Tibial nerve (tissue), 4 donors: ENCODE results near the gene CNTNAP5. TPM values are rescaled to one million over a fixed set of nuclear protein-coding genes. Genes with fewer than 3 reads are reported as not detected.

ENCODE experiments used
- DNase-seq, 2 donors: peaks; one replicate each; pipeline ENCODE4 v3.0.0-alpha.2; 2019; ENCODE audit warnings: low spot score in 2 of 2
- H3K27ac ChIP-seq, 4 donors: fragments of 200-600 bp; sonication (generic) in 3 of 4; one replicate each; pipeline ENCODE4 v1.5.1; 2017 to 2019; ENCODE audit warnings: mild to moderate bottlenecking in 1 of 4
- H3K27me3 ChIP-seq, 2 donors: fragments of 200-600 bp; sonication (generic) in 1 of 2; one replicate each; pipeline versions ENCODE4 v1.5.1 to v1.6.0; 2017 to 2019
- H3K36me3 ChIP-seq, 3 donors: fragments of 200-600 bp; sonication (generic); one replicate each; pipeline ENCODE4 v1.5.1; 2018 to 2019
- H3K4me1 ChIP-seq, 4 donors: fragments of 200-600 bp; sonication (generic) in 3 of 4; one replicate each; pipeline ENCODE4 v1.5.1; 2017 to 2019
- H3K4me3 ChIP-seq, 4 donors: fragments of 200-600 bp; sonication (generic) in 3 of 4; one replicate each; pipeline ENCODE4 v1.5.1; 2017 to 2019; ENCODE audit warnings: mild to moderate bottlenecking in 1 of 4, moderate library complexity in 1 of 4
- H3K9me3 ChIP-seq, 4 donors: fragments of 200-600 bp; sonication (generic) in 3 of 4; one replicate each; pipeline ENCODE4 v1.5.1; 2017 to 2019
- CTCF ChIP-seq, 5 experiments: fragments of 200-600 bp in 3 of 5; fragments of 450-650 bp in 2 of 5; sonication (generic) in 3 of 5; IDR thresholded peaks; one replicate each; pipeline ENCODE4 v1.5.1; 2016 to 2019; ENCODE audit warnings: antibody characterized with exemption in 5 of 5, mild to moderate bottlenecking in 3 of 5, moderate library complexity in 2 of 5
- EP300 ChIP-seq, 2 donors: sonication (generic); formaldehyde crosslinking; IDR thresholded peaks; one replicate each; pipeline ENCODE4 v1.6.1; 2017; ENCODE audit warnings: antibody characterized with exemption in 2 of 2, mild to moderate bottlenecking in 1 of 2
- POLR2A ChIP-seq, 2 donors: fragments of 450-650 bp; IDR thresholded peaks; one replicate each; pipeline ENCODE4 v1.6.1; 2017; ENCODE audit warnings: antibody characterized with exemption in 2 of 2, mild to moderate bottlenecking in 2 of 2, moderate library complexity in 2 of 2
- WGBS, 2 donors: methylation state at CpG; one replicate each; pipeline ENCODE4 v1.1.5; 2018; 5-methylcytosine and 5-hydroxymethylcytosine counted together
- total RNA-seq, 4 donors: library from RNA; depleted of rRNA; stranded (reverse); fragments of >200 nt; gene quantifications; one replicate each; pipeline ENCODE4 v1.1.0, GENCODE V29; 2016

CNTNAP5 gene
- total RNA-seq, 4 donors from 2014 or later, result under 0.01 to 0.22 TPM; not detected in 2

- H3K36me3 ChIP-seq, result no peaks in the 10 kb centered on the region
- H3K9me3 ChIP-seq, result no peaks in the 10 kb centered on the region
- no peaks in the 10 kb centered on the region for H3K4me1 ChIP-seq
- TF ChIP-seq POLR2A (IDR thresholded peaks at IDR 0.05), result no peak
- no peak for TF ChIP-seq EP300 (IDR thresholded peaks at IDR 0.05)
- no peak for TF ChIP-seq CTCF (IDR thresholded peaks at IDR 0.05)
- no peak overlapping the region for H3K4me3 ChIP-seq
- no peaks in the 10 kb centered on the region for H3K27me3 ChIP-seq
- DNase-seq, result no peak
- no peak overlapping the region for H3K27ac ChIP-seq
These were observed 223.3 kb downstream of the CNTNAP5 start for GRCh38 chr2:124248386-124248785.

- 68 to 73% methylated on average over 2 of the region's 2 CpGs for WGBS, 2 donors
- no peak for TF ChIP-seq CTCF (IDR thresholded peaks at IDR 0.05)
- Histone ChIP-seq H3K4me3 (no peak overlapping the region), H3K27ac (no peak overlapping the region), H3K9me3 (no peaks in the 10 kb centered on the region), H3K27me3 (no peaks in the 10 kb centered on the region), H3K36me3 (no peaks in the 10 kb centered on the region), H3K4me1 (no peaks in the 10 kb centered on the region)
- DNase-seq, result no peak
These were observed 225.3 kb downstream of the CNTNAP5 start for GRCh38 chr2:124250433-124250832.

DNA sequence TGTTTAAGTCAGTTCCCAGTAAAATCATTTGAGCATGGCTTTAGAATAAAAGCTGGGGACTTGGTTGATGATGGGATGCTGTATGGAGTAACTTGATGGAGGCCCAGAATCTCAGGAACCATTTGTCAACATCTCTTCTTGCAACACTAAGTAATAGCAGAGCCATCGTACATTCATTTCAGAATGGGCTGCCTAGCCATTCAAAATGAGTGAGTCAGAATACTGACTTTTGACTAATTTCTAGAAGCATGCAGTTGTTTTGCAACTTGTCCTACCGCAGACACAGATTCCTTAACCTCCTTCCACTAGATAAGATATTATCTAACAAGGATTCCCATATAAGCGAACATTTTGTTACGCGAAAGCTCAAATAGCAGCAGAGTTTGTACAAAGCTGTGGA lies 229.5 kb downstream of the CNTNAP5 start:
- Histone ChIP-seq H3K4me3 (no peak overlapping the region), H3K9me3 (no peaks in the 10 kb centered on the region), H3K27ac (no peak overlapping the region), H3K4me1 (no peaks in the 10 kb centered on the region), H3K36me3 (no peaks in the 10 kb centered on the region), H3K27me3 (no peaks in the 10 kb centered on the region)
- 94 to 95% methylated on average over 5 of the region's 5 CpGs for WGBS, 2 donors
- DNase-seq, result no peak
- TF ChIP-seq CTCF (IDR thresholded peaks at IDR 0.05) (no peak), EP300 (IDR thresholded peaks at IDR 0.05) (no peak), POLR2A (IDR thresholded peaks at IDR 0.05) (no peak)

DNA sequence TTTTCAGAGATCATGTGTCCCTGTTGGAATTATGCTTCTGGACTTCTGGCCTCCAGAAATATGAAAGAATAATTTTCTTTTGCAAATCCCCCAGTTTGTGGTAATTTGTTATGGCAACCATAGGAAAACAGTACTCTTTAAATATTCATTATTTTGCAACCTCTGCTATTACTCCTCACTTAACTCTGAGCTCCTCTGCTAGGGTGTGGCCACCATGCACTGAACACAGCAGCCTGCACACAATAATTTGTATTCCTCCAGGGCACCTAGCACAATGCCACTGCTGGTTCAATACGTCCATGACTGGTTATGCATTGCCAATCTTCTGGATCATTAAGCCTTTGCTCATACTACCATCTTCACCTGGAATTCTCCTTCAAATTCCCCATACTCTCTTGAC lies 232.0 kb downstream of the CNTNAP5 start:
- TF ChIP-seq POLR2A (IDR thresholded peaks at IDR 0.05), result no peak
- no peak for TF ChIP-seq EP300 (IDR thresholded peaks at IDR 0.05)
- TF ChIP-seq CTCF (IDR thresholded peaks at IDR 0.05), result no peak
- 51 to 53% methylated on average over 1 of the region's 1 CpG for WGBS, 2 donors
- Histone ChIP-seq H3K36me3 (no peaks in the 10 kb centered on the region), H3K4me3 (no peak overlapping the region), H3K9me3 (no peaks in the 10 kb centered on the region), H3K27me3 (no peaks in the 10 kb centered on the region), H3K27ac (no peak overlapping the region), H3K4me1 (no peaks in the 10 kb centered on the region)
- DNase-seq, result no peak

GRCh38 chr2:124258140-124258880 lies 233.2 kb downstream of the CNTNAP5 start:
- Histone ChIP-seq H3K4me1 (no peaks in the 10 kb centered on the region), H3K27me3 (no peaks in the 10 kb centered on the region), H3K4me3 (no peak overlapping the region), H3K36me3 (no peaks in the 10 kb centered on the region), H3K9me3 (no peaks in the 10 kb centered on the region), H3K27ac (no peak overlapping the region)
- TF ChIP-seq CTCF (IDR thresholded peaks at IDR 0.05) (no peak), EP300 (IDR thresholded peaks at IDR 0.05) (no peak), POLR2A (IDR thresholded peaks at IDR 0.05) (no peak)
- WGBS, 2 donors, result 64 to 80% methylated on average over 6 of the region's 6 CpGs
- DNase-seq, result no peak
